Activated T-cell treated with anti-CD3 and anti-CD28 coated beads for 48 hours (primary cell): ENCODE data around the gene BBS10.
"Not testable (repeated sequence)": the region's sequence is repeated elsewhere in the genome, so short reads cannot be mapped to it uniquely, and the experiment has no call there.

Source experiments
- DNase-seq: peaks from one replicate; pipeline ENCODE4 v3.0.0-alpha.2; 2020; ENCODE audit warnings: low read depth

BBS10 gene

GRCh38 chr12:76348079-76348901 lies at the start of gene BBS10:
TSS of gene BBS10 (minus strand) at chr12:76348415. CDS start at chr12:76348358, 57 bp downstream.
- peak; percentile 83 for DNase-seq

DNA sequence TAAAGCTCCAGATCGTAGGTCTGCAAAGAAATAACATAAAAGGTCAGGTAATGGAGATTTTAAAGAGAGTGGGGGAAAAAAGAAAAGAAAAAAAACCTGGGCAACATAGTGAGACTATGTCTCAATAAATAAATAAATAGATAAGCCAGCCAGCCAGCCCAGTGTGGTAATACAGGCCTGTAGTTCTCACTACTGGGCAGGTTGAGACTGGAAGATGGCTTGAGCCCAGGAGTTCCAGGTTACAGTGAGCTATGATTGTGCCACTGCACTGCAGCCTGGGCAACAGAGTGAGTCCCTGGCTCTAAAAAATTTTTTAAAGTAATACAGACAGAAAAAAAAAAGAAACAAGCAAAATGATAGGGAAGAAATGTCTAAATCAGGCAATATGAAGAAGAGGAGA lies 43.2 kb upstream of the BBS10 start:
- no peak for DNase-seq

DNA sequence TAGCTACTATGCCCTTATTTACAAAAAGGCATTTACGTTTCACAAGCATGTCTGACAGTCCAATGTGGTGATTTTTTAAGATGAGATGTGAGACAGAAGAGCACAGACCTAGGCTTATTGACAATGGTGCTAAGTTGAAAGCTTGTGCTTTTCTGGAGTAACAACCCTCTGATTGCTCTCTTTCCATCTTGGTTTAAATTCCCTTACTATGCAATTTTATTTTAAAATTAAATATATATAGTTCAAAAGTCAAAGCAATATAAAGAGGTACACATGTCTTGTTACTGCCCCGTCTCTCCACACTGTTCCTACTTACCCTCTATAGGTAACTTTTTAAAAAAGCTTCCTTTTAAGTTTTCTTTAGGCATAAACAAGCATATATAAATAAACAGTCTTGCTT lies 39.4 kb upstream of the BBS10 start:
- DNase-seq, result no peak

GRCh38 chr12:76384560-76384959 lies 36.3 kb upstream of the BBS10 start:
- DNase-seq, result no peak

GRCh38 chr12:76383988-76384387 lies 35.8 kb upstream of the BBS10 start:
- no peak for DNase-seq

DNA sequence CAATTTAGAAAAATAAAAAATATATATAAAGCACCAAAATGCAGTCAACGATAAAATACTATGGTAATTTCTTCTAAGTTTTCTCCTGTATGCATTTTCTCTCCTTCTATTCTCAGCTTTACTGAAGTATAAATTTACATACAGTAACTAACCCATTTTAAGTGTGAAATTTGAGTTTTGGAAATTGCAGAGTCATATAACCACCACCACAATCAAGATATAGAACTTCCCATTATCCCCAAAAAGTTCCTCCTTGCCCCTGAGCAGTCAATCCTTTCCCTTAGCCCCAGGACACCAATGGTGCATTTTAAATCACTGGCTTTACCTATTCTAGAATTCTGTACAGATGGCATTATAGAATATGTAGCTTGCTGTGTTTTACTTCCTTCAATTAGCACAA lies 31.0 kb upstream of the BBS10 start:
- no peak for DNase-seq

GRCh38 chr12:76376876-76377275 lies 28.7 kb upstream of the BBS10 start:
- DNase-seq, result not testable (repeated sequence)

- no peak for DNase-seq
Observed at GRCh38 chr12:76375939-76376338, 27.7 kb upstream of the BBS10 start.

DNA sequence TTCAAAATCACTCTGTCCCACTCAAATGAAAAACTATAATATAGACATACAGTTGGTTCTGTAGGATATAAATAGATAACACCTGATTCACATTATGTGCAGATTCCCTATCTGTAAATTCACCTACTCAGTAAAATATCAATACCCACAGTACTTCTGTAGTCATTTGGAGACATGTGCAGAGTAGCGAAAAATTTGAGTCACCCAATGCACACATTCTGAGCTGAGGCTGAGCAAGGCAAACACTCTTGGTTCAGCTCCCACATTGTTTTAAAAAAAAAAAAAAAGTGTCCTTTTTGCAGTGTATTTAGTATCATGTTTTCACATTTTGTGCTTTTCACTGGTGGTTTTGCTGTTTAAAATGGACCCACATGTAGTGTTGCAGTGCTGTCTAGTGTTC lies 27.3 kb upstream of the BBS10 start:
- no peak for DNase-seq

GRCh38 chr12:76374386-76375020 lies 26.3 kb upstream of the BBS10 start:
- no peak for DNase-seq

GRCh38 chr12:76368230-76368629 lies 20.0 kb upstream of the BBS10 start:
- DNase-seq, result no peak

DNA sequence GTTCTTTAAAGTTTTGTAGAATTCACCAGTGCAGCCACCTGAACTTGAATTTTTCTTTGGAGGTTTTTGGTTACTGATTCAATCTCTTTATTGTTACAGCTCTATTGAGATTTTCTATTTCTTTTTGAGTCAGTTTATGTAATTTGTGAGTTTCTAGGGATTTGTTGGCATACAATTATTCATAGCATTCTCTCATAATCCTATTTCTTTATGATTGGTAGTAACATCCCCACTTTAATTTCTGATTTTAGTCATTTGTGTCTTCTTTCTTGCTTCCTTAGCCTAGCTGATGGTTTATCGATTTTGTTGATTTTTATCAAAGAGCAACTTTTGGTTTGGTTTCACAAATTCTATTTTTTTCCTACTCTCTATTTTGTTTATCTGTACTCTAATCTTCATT lies 17.9 kb upstream of the BBS10 start:
- DNase-seq, result no peak

GRCh38 chr12:76364131-76364530 lies 15.9 kb upstream of the BBS10 start:
- DNase-seq, result not testable (repeated sequence)

DNA sequence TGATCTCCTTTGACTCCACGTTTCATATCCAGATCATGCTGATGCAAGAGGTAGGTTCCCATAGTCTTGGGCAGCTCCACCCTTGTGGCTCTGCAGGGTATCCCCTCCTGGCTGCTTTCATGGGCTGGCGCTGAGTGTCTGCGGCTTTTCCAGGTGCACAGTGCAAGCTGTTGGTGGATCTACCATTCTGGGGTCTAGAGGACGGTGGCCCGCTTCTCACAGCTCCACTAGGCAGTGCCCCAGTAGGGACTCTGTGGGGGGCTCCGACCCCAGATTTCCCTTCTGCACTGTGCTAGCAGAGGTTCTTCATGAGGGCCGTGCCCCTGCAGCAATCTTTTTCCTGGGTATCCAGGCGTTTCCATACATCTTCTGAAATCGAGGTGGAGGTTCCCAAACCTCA lies 12.1 kb upstream of the BBS10 start:
- DNase-seq, result no peak

DNA sequence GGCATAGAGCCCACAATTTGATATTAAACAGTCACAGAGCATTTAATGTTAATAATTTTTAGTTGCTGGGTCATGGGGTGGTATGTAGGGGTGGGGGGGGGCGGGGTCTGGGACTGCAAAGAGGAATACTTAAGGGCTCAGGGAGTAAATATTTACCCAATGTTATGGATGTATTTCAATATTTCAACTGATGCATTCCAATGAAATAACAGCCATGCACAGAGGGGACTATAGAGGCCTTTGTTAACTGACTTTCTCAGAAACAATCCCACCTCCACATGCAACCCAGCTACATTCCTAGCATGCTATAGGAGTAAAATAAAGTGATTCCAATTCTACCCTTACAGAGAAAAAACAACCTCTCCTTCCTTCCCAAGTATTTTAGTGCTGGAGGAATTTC lies 7.9 kb upstream of the BBS10 start:
- no peak for DNase-seq

DNA sequence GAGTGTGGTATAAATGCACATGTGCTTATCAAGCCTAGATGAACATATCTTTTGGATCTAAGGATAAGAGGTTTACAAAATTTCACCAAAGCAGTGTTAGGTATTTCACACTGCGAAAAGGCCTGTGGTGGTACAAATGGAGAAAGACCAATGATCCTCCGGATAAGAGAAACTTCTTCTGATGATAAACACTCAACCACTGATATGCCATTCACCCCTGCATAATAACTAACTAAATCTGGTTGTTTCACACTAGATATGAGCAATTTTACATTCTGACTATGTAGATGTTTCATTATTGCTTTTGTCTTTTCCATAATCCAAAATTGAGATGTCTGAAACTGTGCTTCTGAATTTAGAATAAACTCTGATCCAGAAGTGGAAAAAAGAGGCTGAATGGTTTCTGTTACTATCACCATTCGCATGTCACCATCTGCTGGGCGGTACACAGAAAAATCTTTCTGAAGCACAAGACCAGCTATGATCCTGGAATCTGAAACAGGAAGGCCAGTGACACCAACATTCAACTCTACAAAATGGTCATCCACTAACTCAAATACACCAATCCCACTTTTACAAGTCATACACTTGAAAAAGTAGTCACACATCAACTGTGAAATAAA lies 1.3 kb downstream of the BBS10 start:
- DNase-seq, result no peak

- DNase-seq, result no peak
Observed at GRCh38 chr12:76346236-76346635, 2.0 kb downstream of the BBS10 start.

GRCh38 chr12:76345569-76345968 lies 2.6 kb downstream of the BBS10 start:
- DNase-seq, result no peak

DNA sequence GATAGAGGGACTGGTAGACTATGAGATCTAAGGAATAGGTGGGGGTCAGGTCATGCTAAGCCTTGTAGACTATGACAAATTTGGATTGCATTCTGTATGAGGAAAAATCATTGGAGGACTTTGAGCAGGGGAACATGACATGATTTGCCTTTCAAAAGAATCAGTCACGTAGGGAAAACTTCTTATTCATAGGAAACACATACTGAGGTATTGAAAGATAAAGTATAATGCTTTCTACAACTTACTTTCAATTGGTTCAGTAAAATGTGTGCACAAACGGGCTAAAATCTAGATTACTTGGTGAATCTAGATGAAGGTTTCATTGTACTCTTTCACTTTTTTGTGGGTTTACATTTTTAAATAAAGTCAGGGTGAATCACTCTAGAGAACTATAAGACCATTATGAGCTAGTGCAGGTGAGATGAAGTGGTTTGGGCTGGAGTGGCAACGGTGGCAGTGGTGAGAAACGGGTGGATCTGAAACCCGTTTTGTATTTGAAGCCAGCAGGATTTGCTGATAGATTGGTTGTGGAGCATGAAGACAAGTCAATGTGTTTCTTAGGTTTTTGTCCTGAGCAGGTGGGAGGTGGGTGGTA lies 6.7 kb downstream of the BBS10 start:
- no peak for DNase-seq

DNA sequence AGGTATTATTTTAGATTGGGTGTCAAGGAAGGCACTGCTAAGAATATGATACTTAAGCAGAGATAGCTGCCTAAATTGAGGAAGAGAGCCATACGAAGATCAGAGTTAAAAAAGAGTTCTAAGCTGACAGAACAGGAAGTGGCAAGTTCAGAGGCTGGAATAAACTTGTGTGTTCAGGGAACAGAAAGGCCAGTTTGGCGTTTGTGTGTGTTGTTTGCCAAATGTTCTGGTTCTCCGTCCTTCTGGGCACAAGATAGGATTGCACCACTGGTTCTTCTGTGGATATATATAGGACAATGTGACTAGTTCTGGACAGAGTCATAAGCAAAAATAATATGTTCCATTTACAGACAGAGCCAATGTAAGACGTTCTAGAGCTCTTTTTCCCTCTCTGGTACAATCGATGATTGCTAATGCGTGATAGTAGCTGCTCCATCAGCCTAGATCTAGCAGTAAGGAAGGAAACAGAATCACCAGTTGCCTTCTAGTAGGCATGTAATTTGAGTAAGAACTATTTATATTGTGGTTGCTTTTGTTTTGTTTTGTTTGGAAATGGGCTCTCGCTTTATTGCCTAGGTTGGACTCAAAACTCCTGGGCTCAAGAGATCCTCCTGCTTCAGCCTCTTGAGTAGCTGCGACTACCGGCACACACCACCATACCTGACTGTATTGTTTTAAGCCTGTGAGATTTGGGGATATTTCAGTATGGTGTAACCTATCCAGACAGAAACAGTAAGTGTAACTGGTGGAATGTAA lies 7.4 kb downstream of the BBS10 start:
- DNase-seq, result no peak

- DNase-seq, result no peak
Observed at GRCh38 chr12:76337583-76337982, 10.6 kb downstream of the BBS10 start.

- no peak for DNase-seq
Observed at GRCh38 chr12:76332606-76333005, 15.6 kb downstream of the BBS10 start.
